ENCODE data around the gene P2RY14. TPM values are rescaled to one million over a fixed set of nuclear protein-coding genes. Genes with fewer than 3 reads are reported as not detected.

The P2RY14 gene
- polyA plus RNA-seq, 1 donor (not counting 4 experiments of a cell fraction or from before 2014, with no cell fraction given), result not detected

GRCh38 chr3:151282921-151283320, 4.6 kb upstream of the P2RY14 start:
- no peaks in the 10 kb centered on the region for H3K9me3 ChIP-seq (ENCODE audit: control insufficient read depth, low read depth, low read length)
- H3K4me2 ChIP-seq (ENCODE audit: control insufficient read depth, extremely low read depth, insufficient read depth, low read depth, low read length), result no peak overlapping the region
- FAIRE-seq (peak; percentile 57), DNase-seq (ENCODE audit: low read depth, low spot score) (no peak)
- H3K36me3 ChIP-seq (ENCODE audit: control insufficient read depth in 2 of 2, extremely low read depth in 1 of 2, insufficient read depth in 2 of 2, low read length in 2 of 2), result no peaks in the 10 kb centered on the region
- H4K20me1 ChIP-seq (ENCODE audit: control insufficient read depth, extremely low read depth, insufficient read depth, low read length), result no peaks in the 10 kb centered on the region
- no peaks in the 10 kb centered on the region for H3K9me1 ChIP-seq (ENCODE audit: control insufficient read depth, extremely low read depth, insufficient read depth, low read length)
- no peaks in the 10 kb centered on the region for H3K27me3 ChIP-seq (ENCODE audit: control insufficient read depth, extremely low read depth, insufficient read depth, low read length)
- no peak overlapping the region for H3K4me3 ChIP-seq (ENCODE audit: control insufficient read depth in 2 of 3, extremely low read depth in 1 of 3, insufficient read depth in 2 of 3, low read depth in 1 of 3, low read length in 3 of 3)
- H2AFZ ChIP-seq (ENCODE audit: control insufficient read depth, low read length), result no peak overlapping the region
- no peaks in the 10 kb centered on the region for H3K4me1 ChIP-seq (ENCODE audit: control insufficient read depth, extremely low read depth, insufficient read depth, low read length)
- no peaks in the 10 kb centered on the region for H3K79me2 ChIP-seq (ENCODE audit: control insufficient read depth, insufficient read depth, low read length)
- no peak overlapping the region for H3K9ac ChIP-seq (ENCODE audit: control insufficient read depth, extremely low read depth, insufficient read depth, low read length)
- dilution Hi-C loops (cut with MboI; ENCODE audit: extremely low pct_ligation_motif_present, low sequenced_read_pairs), result no loop called here
- TF ChIP-seq EZH2 (IDR thresholded peaks at IDR 0.05; ENCODE audit: low read length), result no peak
- TF ChIP-seq CTCF (optimal IDR thresholded peaks at IDR 0.05 in 1 of 3, IDR thresholded peaks at IDR 0.05 in 1 of 3, conservative IDR thresholded peaks at IDR 0.05 in 1 of 3; ENCODE audit: extremely low read depth in 1 of 3, insufficient read depth in 2 of 3, low read length in 3 of 3), result peak in 2 of 3 experiments; percentile 39 to 45
- no peak overlapping the region for H3K27ac ChIP-seq (ENCODE audit: control insufficient read depth, insufficient read depth, low read length)

- TF ChIP-seq CTCF (optimal IDR thresholded peaks at IDR 0.05 in 1 of 3, IDR thresholded peaks at IDR 0.05 in 1 of 3, conservative IDR thresholded peaks at IDR 0.05 in 1 of 3; ENCODE audit: extremely low read depth in 1 of 3, insufficient read depth in 2 of 3, low read length in 3 of 3) (no peak), EZH2 (IDR thresholded peaks at IDR 0.05; ENCODE audit: low read length) (no peak)
- Histone ChIP-seq H3K9ac (ENCODE audit: control insufficient read depth, extremely low read depth, insufficient read depth, low read length) (no peak overlapping the region), H3K9me1 (ENCODE audit: control insufficient read depth, extremely low read depth, insufficient read depth, low read length) (no peaks in the 10 kb centered on the region), H3K36me3 (ENCODE audit: control insufficient read depth in 2 of 2, extremely low read depth in 1 of 2, insufficient read depth in 2 of 2, low read length in 2 of 2) (no peaks in the 10 kb centered on the region), H3K27me3 (ENCODE audit: control insufficient read depth, extremely low read depth, insufficient read depth, low read length) (no peaks in the 10 kb centered on the region), H3K27ac (ENCODE audit: control insufficient read depth, insufficient read depth, low read length) (no peak overlapping the region), H2AFZ (ENCODE audit: control insufficient read depth, low read length) (no peak overlapping the region), H3K4me1 (ENCODE audit: control insufficient read depth, extremely low read depth, insufficient read depth, low read length) (no peaks in the 10 kb centered on the region), H3K9me3 (ENCODE audit: control insufficient read depth, low read depth, low read length) (no peaks in the 10 kb centered on the region), H3K4me2 (ENCODE audit: control insufficient read depth, extremely low read depth, insufficient read depth, low read depth, low read length) (no peak overlapping the region), H4K20me1 (ENCODE audit: control insufficient read depth, extremely low read depth, insufficient read depth, low read length) (no peaks in the 10 kb centered on the region), H3K79me2 (ENCODE audit: control insufficient read depth, insufficient read depth, low read length) (no peaks in the 10 kb centered on the region), H3K4me3 (ENCODE audit: control insufficient read depth in 2 of 3, extremely low read depth in 1 of 3, insufficient read depth in 2 of 3, low read depth in 1 of 3, low read length in 3 of 3) (no peak overlapping the region)
- FAIRE-seq, result no peak
- DNase-seq (ENCODE audit: low read depth, low spot score), result no peak
- dilution Hi-C loops (cut with MboI; ENCODE audit: extremely low pct_ligation_motif_present, low sequenced_read_pairs), result no loop called here
Observed at GRCh38 chr3:151281671-151282324, 3.5 kb upstream of the P2RY14 start.
